Activated T-cell treated with anti-CD3 and anti-CD28 coated beads for 4 hours (primary cell): ENCODE measurements around the gene INPP4B.

ENCODE experiments used
- DNase-seq: peaks from one replicate; pipeline ENCODE4 v3.0.0-alpha.2; 2020

Gene INPP4B

GRCh38 chr4:142331646-142332045 is 514.5 kb downstream of the INPP4B start:
- no peak for DNase-seq

- no peak for DNase-seq
Measured at GRCh38 chr4:142331132-142331531, 515.0 kb downstream of the INPP4B start.

- DNase-seq = no peak
Measured at GRCh38 chr4:142330311-142330710, 515.8 kb downstream of the INPP4B start.

GRCh38 chr4:142329313-142329712 is 516.8 kb downstream of the INPP4B start:
- no peak for DNase-seq

- DNase-seq = no peak
Measured at GRCh38 chr4:142326181-142326580, 519.9 kb downstream of the INPP4B start.

- no peak for DNase-seq
Measured at GRCh38 chr4:142324572-142324971, 521.5 kb downstream of the INPP4B start.

GRCh38 chr4:142322996-142323395 is 523.1 kb downstream of the INPP4B start:
- DNase-seq = no peak

GRCh38 chr4:142318280-142318679 is 527.8 kb downstream of the INPP4B start:
- DNase-seq = no peak

- DNase-seq = no peak
Measured at GRCh38 chr4:142316913-142317312, 529.2 kb downstream of the INPP4B start.

- DNase-seq = no peak
Measured at GRCh38 chr4:142316025-142316424, 530.1 kb downstream of the INPP4B start.

GRCh38 chr4:142314686-142315085 is 531.4 kb downstream of the INPP4B start:
- no peak for DNase-seq

GRCh38 chr4:142314247-142314646 is 531.9 kb downstream of the INPP4B start:
- DNase-seq = no peak

GRCh38 chr4:142312391-142312790 is 533.7 kb downstream of the INPP4B start:
- no peak for DNase-seq

- DNase-seq = no peak
Measured at GRCh38 chr4:142311916-142312315, 534.2 kb downstream of the INPP4B start.

- DNase-seq = no peak
Measured at GRCh38 chr4:142309772-142310171, 536.3 kb downstream of the INPP4B start.

GRCh38 chr4:142307857-142308256 is 538.2 kb downstream of the INPP4B start:
- no peak for DNase-seq

- no peak for DNase-seq
Measured at GRCh38 chr4:142297313-142297712, 548.8 kb downstream of the INPP4B start.

GRCh38 chr4:142293536-142293935 is 552.6 kb downstream of the INPP4B start:
- DNase-seq = no peak

- no peak for DNase-seq
Measured at GRCh38 chr4:142292231-142292630, 553.9 kb downstream of the INPP4B start.

- DNase-seq = no peak
Measured at GRCh38 chr4:142291299-142292050, 554.6 kb downstream of the INPP4B start.

- no peak for DNase-seq
Measured at GRCh38 chr4:142287371-142287770, 558.7 kb downstream of the INPP4B start.

- DNase-seq = no peak
Measured at GRCh38 chr4:142285222-142285583, 560.9 kb downstream of the INPP4B start.

- DNase-seq = no peak
Measured at GRCh38 chr4:142284402-142285221, 561.5 kb downstream of the INPP4B start.

- peak; percentile 49 for DNase-seq
Measured at GRCh38 chr4:142282870-142283431, 563.1 kb downstream of the INPP4B start.
